IMR-90 (cell line): Measurements from ENCODE around the gene NTRK2. TPM values are rescaled to one million over a fixed set of nuclear protein-coding genes. Genes with fewer than 3 reads are reported as not detected.

ENCODE experiments used
- ATAC-seq: fragments of 200-7000 bp; cut with Tn5 transposase; 2 replicates; pipeline ENCODE4 v1.9.1; 2020; ENCODE audit warnings: low read depth, mild to moderate bottlenecking, moderate library complexity
- BruUV-seq: library from RNA; stranded (reverse); fragments of 400-500 nt; replicated peaks from 2 replicates; lab custom pipeline; 2021; lab: Mats Ljungman, UMichigan
- CTCF ChIA-PET: fragments of 300-600 bp; formaldehyde crosslinking; extraction: SDS; loops from one replicate; lab custom pipeline; 2021; ENCODE audit warnings: antibody characterized with exemption; lab: Yijun Ruan, JAX
- POLR2A ChIA-PET: fragments of 300-600 bp; sonication (Branson Sonifier 250); formaldehyde crosslinking; loops from one replicate; lab custom pipeline; 2022; ENCODE audit warnings: antibody characterized with exemption; ENCODE audit not compliant: unreplicated experiment; lab: Charles Lee
- DNase-seq: peaks from one replicate; pipeline ENCODE4 v3.0.0; 2013
- H2AFZ ChIP-seq: replicated peaks from 2 replicates; pipeline ENCODE3; 2013; ENCODE audit warnings: low read length, mild to moderate bottlenecking; ENCODE audit not compliant: poor library complexity
- H2AK5ac ChIP-seq: 2 replicates; pipeline ENCODE4 v1.6.1; 2013; ENCODE audit warnings: low read depth, low read length, inconsistent platforms
- H2AK9ac ChIP-seq: replicated peaks from 2 replicates; pipeline ENCODE3; 2013; ENCODE audit warnings: mild to moderate bottlenecking, low read depth, low read length, moderate library complexity; ENCODE audit not compliant: poor library complexity
- H2BK120ac ChIP-seq: 2 replicates; pipeline ENCODE4 v1.6.1; 2013; ENCODE audit warnings: low read depth, low read length, inconsistent platforms
- H2BK15ac ChIP-seq: 3 replicates; pipeline ENCODE4 v1.6.1; 2013; ENCODE audit warnings: low read depth, low read length, inconsistent platforms
- H2BK20ac ChIP-seq: 2 replicates; pipeline ENCODE4 v1.6.1; 2013; ENCODE audit warnings: low read depth, mild to moderate bottlenecking, inconsistent platforms, low read length, moderate library complexity
- H2BK5ac ChIP-seq: 2 replicates; pipeline ENCODE4 v1.6.1; 2013; ENCODE audit warnings: mild to moderate bottlenecking, low read depth, low read length, inconsistent platforms; ENCODE audit not compliant: poor library complexity, severe bottlenecking
- H3K14ac ChIP-seq: replicated peaks from 2 replicates; pipeline ENCODE4 v1.6.1; 2013; ENCODE audit warnings: low read depth, low read length, inconsistent platforms
- H3K18ac ChIP-seq: 2 replicates; pipeline ENCODE4 v1.6.1; 2013; ENCODE audit warnings: low read depth, low read length, control low read depth
- H3K23ac ChIP-seq: 2 replicates; pipeline ENCODE4 v1.6.1; 2013; ENCODE audit warnings: low read depth, low read length, inconsistent platforms
- H3K27ac ChIP-seq: 2 replicates; pipeline ENCODE4 v1.5.1; 2013; ENCODE audit warnings: mild to moderate bottlenecking, control low read depth, low read length; ENCODE audit not compliant: insufficient read depth
- H3K27me3 ChIP-seq: 2 replicates; pipeline ENCODE4 v1.6.1; 2013; ENCODE audit warnings: low read length; ENCODE audit not compliant: control insufficient read depth, insufficient read depth
- H3K36me3 ChIP-seq: 2 replicates; pipeline ENCODE4 v1.6.1; 2013; ENCODE audit warnings: low read length, mixed read lengths; ENCODE audit not compliant: control insufficient read depth, insufficient read depth
- H3K4ac ChIP-seq: 2 replicates; pipeline ENCODE4 v1.6.1; 2013; ENCODE audit warnings: low read depth, low read length, inconsistent platforms
- H3K4me1 ChIP-seq: 2 replicates; pipeline ENCODE4 v1.6.1; 2013; ENCODE audit warnings: low read length, mixed read lengths; ENCODE audit not compliant: control insufficient read depth, insufficient read depth
- H3K4me2 ChIP-seq: 2 replicates; pipeline ENCODE4 v1.6.1; 2013; ENCODE audit warnings: low read depth, mild to moderate bottlenecking, control low read depth, low read length, moderate library complexity
- H3K4me3 ChIP-seq: 2 replicates; pipeline ENCODE4 v1.5.1; 2013; ENCODE audit warnings: low read depth, mild to moderate bottlenecking, control low read depth, low read length, moderate library complexity; ENCODE audit not compliant: insufficient read depth
- H3K56ac ChIP-seq: 2 replicates; pipeline ENCODE4 v1.6.1; 2013; ENCODE audit warnings: low read length, inconsistent platforms; ENCODE audit not compliant: insufficient read depth; ENCODE audit errors: extremely low read depth
- H3K79me1 ChIP-seq, 2 experiments: 2 replicates each; pipeline ENCODE4 v1.6.1; 2013; ENCODE audit warnings: low read length in 2 of 2, inconsistent platforms in 1 of 2, low read depth in 1 of 2
- H3K9ac ChIP-seq: 2 replicates; pipeline ENCODE4 v1.6.1; 2013; ENCODE audit warnings: low read depth, low read length, control low read depth
- H3K9me1 ChIP-seq: 2 replicates; pipeline ENCODE4 v1.6.1; 2013; ENCODE audit warnings: low read length, inconsistent platforms; ENCODE audit not compliant: insufficient read depth
- H3K9me3 ChIP-seq: 2 replicates; pipeline ENCODE4 v1.6.1; 2013; ENCODE audit warnings: low read length; ENCODE audit not compliant: control insufficient read depth, insufficient read depth
- H4K20me1 ChIP-seq: 2 replicates; pipeline ENCODE4 v1.6.1; 2013; ENCODE audit warnings: low read length, inconsistent platforms; ENCODE audit not compliant: insufficient read depth
- H4K5ac ChIP-seq: 2 replicates; pipeline ENCODE4 v1.6.1; 2013; ENCODE audit warnings: mild to moderate bottlenecking, low read depth, low read length, control low read depth
- H4K8ac ChIP-seq, 2 experiments: 2 replicates each; pipeline ENCODE4 v1.6.1; 2013; ENCODE audit warnings: low read depth in 2 of 2, low read length in 2 of 2, control low read depth in 1 of 2, inconsistent platforms in 1 of 2
- H4K91ac ChIP-seq: 2 replicates; pipeline ENCODE4 v1.6.1; 2013; ENCODE audit warnings: low read depth, low read length, inconsistent platforms; ENCODE audit not compliant: insufficient read depth
- BHLHE40 ChIP-seq: fragments of 150-350 bp; IDR thresholded peaks from 2 replicates; pipeline ENCODE4 v1.6.1; 2016; ENCODE audit warnings: mild to moderate bottlenecking, low read depth, low read length
- MAFK ChIP-seq: IDR thresholded peaks from 2 replicates; pipeline ENCODE4 v1.6.1; 2012; ENCODE audit warnings: low read depth, low read length, improper control_type of control experiment
- RFX5 ChIP-seq: IDR thresholded peaks from 2 replicates; pipeline ENCODE4 v1.8.0; 2012; ENCODE audit warnings: low read depth, mild to moderate bottlenecking, low read length, moderate library complexity
- WGBS, 2 experiments: methylation state at CpG; one replicate each; pipeline versions ENCODE4 v1.1.5 to v1.1.7; 2013; ENCODE audit warnings: missing lambda C conversion rate in 2 of 2; ENCODE audit not compliant: insufficient read length in 1 of 2; ENCODE audit errors: extremely low coverage in 2 of 2; 5-methylcytosine and 5-hydroxymethylcytosine counted together
- dilution Hi-C: fragments of 300-500 bp; cut with HindIII; formaldehyde crosslinking; loops from one replicate; pipeline ENCODE4 v1.14.3; 2018; ENCODE audit warnings: low sequenced_read_pairs; ENCODE audit not compliant: unreplicated experiment
- in situ Hi-C: fragments of 300-500 bp; cut with MboI; formaldehyde crosslinking; loops from 3 replicates; pipeline ENCODE4 v1.14.3; 2019; ENCODE audit warnings: low sequenced_read_pairs, inconsistent platforms, mixed read lengths
- intact Hi-C: fragments of 100-400 bp; cut with micrococcal nuclease; formaldehyde crosslinking; loops from 2 replicates; pipeline ENCODE4 v1.10.0; 2022
- polyA plus RNA-seq, 3 experiments: library from polyadenylated mRNA; depleted of rRNA; stranded (reverse); fragments of >200 nt; gene quantifications; 2 replicates each; pipeline ENCODE4 v1.2.3, GENCODE V29; 2012; ENCODE audit warnings: low replicate concordance in 1 of 3
- total RNA-seq: library from RNA; depleted of rRNA; stranded (reverse); fragments of >200 nt; gene quantifications from 2 replicates; pipeline ENCODE4 v1.2.3, GENCODE V29; 2012

NTRK2 gene
- total and polyA plus RNA-seq, 2 of the 4 experiments (the other 2 are of a cell fraction), result under 0.01 to 0.02 TPM

- no peak overlapping the region for H3K4me2 ChIP-seq
Observed at GRCh38 chr9:84996716-84997115, 327.2 kb downstream of the NTRK2 start.

More at GRCh38 chr9:84996716-84997115, 327.2 kb downstream of the NTRK2 start:
- no peak overlapping the region for H2BK5ac ChIP-seq
- H3K27ac ChIP-seq, result no peak overlapping the region
- H3K79me1 ChIP-seq, result no peaks in the 10 kb centered on the region
- ATAC-seq (no peak), DNase-seq (no peak)
- BruUV-seq, result no TSS peak
- intact Hi-C loops (no loop called here), dilution Hi-C loops (no loop called here), in situ Hi-C loops (no loop called here)
- H3K9me1 ChIP-seq, result no peaks in the 10 kb centered on the region
- H2BK120ac ChIP-seq, result no peak overlapping the region
- H3K56ac ChIP-seq, result no peak overlapping the region
- POLR2A ChIA-PET, result no interaction called here
- H2AFZ ChIP-seq, result no peak overlapping the region
- no peak overlapping the region for H2AK9ac ChIP-seq
- no peak overlapping the region for H3K14ac ChIP-seq
- peaks cover 23% of the 10 kb centered on the region for H3K9me3 ChIP-seq
- no peak overlapping the region for H2AK5ac ChIP-seq
- H4K20me1 ChIP-seq, result no peaks in the 10 kb centered on the region
- TF ChIP-seq MAFK (no peak), RFX5 (no peak), BHLHE40 (no peak)
- no peak overlapping the region for H3K9ac ChIP-seq
- H2BK20ac ChIP-seq, result no peak overlapping the region
- H4K5ac ChIP-seq, result no peak overlapping the region
- H4K91ac ChIP-seq, result no peak overlapping the region
- H2BK15ac ChIP-seq, result no peak overlapping the region
- H3K23ac ChIP-seq, result no peak overlapping the region
- no peaks in the 10 kb centered on the region for H3K4me1 ChIP-seq
- CTCF ChIA-PET, result no interaction called here
- H3K18ac ChIP-seq, result no peak overlapping the region
- H3K4ac ChIP-seq, result no peak overlapping the region
- no peak overlapping the region for H3K4me3 ChIP-seq
- no peaks in the 10 kb centered on the region for H3K27me3 ChIP-seq
- no peak overlapping the region for H4K8ac ChIP-seq
- WGBS, 2 experiments, result 20% methylated on average over 1 of the region's 3 CpGs; no CpG with 5 or more reads in 1 of the 2 experiments
- H3K36me3 ChIP-seq, result no peaks in the 10 kb centered on the region
